NT2/D1 (cell line): ENCODE data around the gene PMIS2.

Experiments used
- DNase-seq: peaks from one replicate; pipeline ENCODE4 v3.0.0-alpha.2; 2011; ENCODE audit warnings: low read depth, low spot score
- H3K27me3 ChIP-seq: 2 replicates; pipeline ENCODE4 v1.6.0; 2011; ENCODE audit warnings: mild to moderate bottlenecking; ENCODE audit not compliant: insufficient read length, insufficient read depth
- H3K36me3 ChIP-seq: 2 replicates; pipeline ENCODE4 v1.6.1; 2011; ENCODE audit warnings: mild to moderate bottlenecking, low read length, mixed read lengths; ENCODE audit not compliant: insufficient read depth, insufficient read length
- H3K4me1 ChIP-seq: 2 replicates; pipeline ENCODE4 v1.5.1; 2011; ENCODE audit not compliant: insufficient read depth, insufficient read length
- H3K4me3 ChIP-seq: 2 replicates; pipeline ENCODE4 v1.5.1; 2011; ENCODE audit warnings: low read depth; ENCODE audit not compliant: insufficient read length
- H3K9ac ChIP-seq: 2 replicates; pipeline ENCODE4 v1.6.0; 2011; ENCODE audit warnings: low read depth; ENCODE audit not compliant: insufficient read length
- H3K9me3 ChIP-seq: 2 replicates; pipeline ENCODE4 v1.5.1; 2011; ENCODE audit warnings: mild to moderate bottlenecking, low read length; ENCODE audit not compliant: insufficient read depth
- SUZ12 ChIP-seq: IDR thresholded peaks from 2 replicates; pipeline ENCODE4 v1.6.1; 2011; ENCODE audit not compliant: insufficient read length, insufficient read depth; ENCODE audit errors: extremely low read depth
- YY1 ChIP-seq: IDR thresholded peaks from 2 replicates; pipeline ENCODE4 v1.6.1; 2011; ENCODE audit not compliant: insufficient read length, insufficient read depth
- ZNF274 ChIP-seq: IDR thresholded peaks from 2 replicates; pipeline ENCODE4 v1.6.1; 2011; ENCODE audit warnings: mild to moderate bottlenecking, low read depth, low read length

The PMIS2 gene

GRCh38 chr19:35585848-35586247, at the start of gene PMIS2:
TSS of gene PMIS2 (plus strand) at chr19:35586173. CDS start at chr19:35586260, 87 bp downstream.
- TF ChIP-seq ZNF274: no peak
- TF ChIP-seq SUZ12: no peak
- TF ChIP-seq YY1: no peak
- Histone ChIP-seq H3K27me3 (peaks cover 2% of the 10 kb centered on the region), H3K36me3 (no peaks in the 10 kb centered on the region), H3K4me3 (no peak within 1 kb of the TSS), H3K4me1 (no peaks in the 10 kb centered on the region), H3K9me3 (peaks cover 4% of the 10 kb centered on the region; the same call in 1 of the 2 replicates), H3K9ac (no peak within 1 kb of the TSS)
- no peak for DNase-seq

GRCh38 chr19:35539314-35539713, 46.7 kb upstream of the PMIS2 start:
- H3K36me3 ChIP-seq: peaks cover 33% of the 10 kb centered on the region
- no peaks in the 10 kb centered on the region for H3K9me3 ChIP-seq
- no peak for DNase-seq
- no peaks in the 10 kb centered on the region for H3K27me3 ChIP-seq
- no peak overlapping the region for H3K4me3 ChIP-seq
- H3K4me1 ChIP-seq: peaks cover 14% of the 10 kb centered on the region
- no peak overlapping the region for H3K9ac ChIP-seq
- TF ChIP-seq ZNF274 (no peak), SUZ12 (no peak), YY1 (no peak)

GRCh38 chr19:35539850-35540249, 46.1 kb upstream of the PMIS2 start:
- TF ChIP-seq ZNF274 (no peak), YY1 (no peak), SUZ12 (no peak)
- Histone ChIP-seq H3K27me3 (no peaks in the 10 kb centered on the region), H3K4me1 (peaks cover 14% of the 10 kb centered on the region), H3K36me3 (peaks cover 34% of the 10 kb centered on the region), H3K4me3 (no peak overlapping the region), H3K9ac (no peak overlapping the region), H3K9me3 (no peaks in the 10 kb centered on the region)
- DNase-seq: no peak

GRCh38 chr19:35540356-35540927, 45.5 kb upstream of the PMIS2 start:
- DNase-seq: no peak
- TF ChIP-seq ZNF274 (no peak), SUZ12 (no peak), YY1 (no peak)
- Histone ChIP-seq H3K9me3 (no peaks in the 10 kb centered on the region), H3K9ac (no peak overlapping the region), H3K36me3 (peaks cover 34% of the 10 kb centered on the region), H3K4me3 (no peak overlapping the region), H3K27me3 (no peaks in the 10 kb centered on the region), H3K4me1 (peaks cover 14% of the 10 kb centered on the region)

- no peaks in the 10 kb centered on the region for H3K27me3 ChIP-seq
- H3K4me3 ChIP-seq: no peak overlapping the region
- no peak for DNase-seq
- TF ChIP-seq SUZ12 (no peak), ZNF274 (no peak), YY1 (no peak)
- peaks cover 10% of the 10 kb centered on the region for H3K4me1 ChIP-seq
- H3K36me3 ChIP-seq: peaks cover 44% of the 10 kb centered on the region
- H3K9ac ChIP-seq: no peak overlapping the region
- no peaks in the 10 kb centered on the region for H3K9me3 ChIP-seq
These were observed 43.8 kb upstream of the PMIS2 start for GRCh38 chr19:35542209-35542608.

- no peak for DNase-seq
- peak overlapping the region; percentile 99 for H3K9ac ChIP-seq
- H3K27me3 ChIP-seq: no peaks in the 10 kb centered on the region
- TF ChIP-seq YY1: no peak
- TF ChIP-seq SUZ12: no peak
- no peak for TF ChIP-seq ZNF274
- H3K36me3 ChIP-seq: peaks cover 56% of the 10 kb centered on the region
- H3K4me1 ChIP-seq: peaks cover 8% of the 10 kb centered on the region
- no peaks in the 10 kb centered on the region for H3K9me3 ChIP-seq
- no peak overlapping the region for H3K4me3 ChIP-seq
These were observed 42.5 kb upstream of the PMIS2 start for GRCh38 chr19:35543280-35544109.

- Histone ChIP-seq H3K36me3 (peaks cover 63% of the 10 kb centered on the region), H3K9me3 (no peaks in the 10 kb centered on the region), H3K9ac (peak overlapping the region; percentile 99), H3K4me1 (peaks cover 8% of the 10 kb centered on the region), H3K4me3 (peak overlapping the region; percentile 91), H3K27me3 (no peaks in the 10 kb centered on the region)
- DNase-seq: no peak
- TF ChIP-seq YY1: no peak
- no peak for TF ChIP-seq ZNF274
- TF ChIP-seq SUZ12: no peak
These were observed 41.7 kb upstream of the PMIS2 start for GRCh38 chr19:35544110-35544802.
